ENCODE measurements around the gene POFUT2.

GRCh38 chr21:45305836-45306235 lies 18.1 kb upstream of the POFUT2 start:
- TF ChIP-seq POLR2A (IDR thresholded peaks at IDR 0.05) = no peak
- TF ChIP-seq CTCF (IDR thresholded peaks at IDR 0.05) = no peak
- no peak for TF ChIP-seq POLR2AphosphoS5 (IDR thresholded peaks at IDR 0.05)
